ENCODE results near the gene SGCA. TPM values are rescaled to one million over a fixed set of nuclear protein-coding genes. Genes with fewer than 3 reads are reported as not detected.
A peak's percentile ranks its signal among the peaks of the same experiment; 100 is the strongest.

Gene SGCA
- total and polyA plus RNA-seq, 2 of the 8 experiments (the other 6 are each of a cell fraction or from before 2014, with no cell fraction given): 0.12 TPM; not detected in 1

DNA sequence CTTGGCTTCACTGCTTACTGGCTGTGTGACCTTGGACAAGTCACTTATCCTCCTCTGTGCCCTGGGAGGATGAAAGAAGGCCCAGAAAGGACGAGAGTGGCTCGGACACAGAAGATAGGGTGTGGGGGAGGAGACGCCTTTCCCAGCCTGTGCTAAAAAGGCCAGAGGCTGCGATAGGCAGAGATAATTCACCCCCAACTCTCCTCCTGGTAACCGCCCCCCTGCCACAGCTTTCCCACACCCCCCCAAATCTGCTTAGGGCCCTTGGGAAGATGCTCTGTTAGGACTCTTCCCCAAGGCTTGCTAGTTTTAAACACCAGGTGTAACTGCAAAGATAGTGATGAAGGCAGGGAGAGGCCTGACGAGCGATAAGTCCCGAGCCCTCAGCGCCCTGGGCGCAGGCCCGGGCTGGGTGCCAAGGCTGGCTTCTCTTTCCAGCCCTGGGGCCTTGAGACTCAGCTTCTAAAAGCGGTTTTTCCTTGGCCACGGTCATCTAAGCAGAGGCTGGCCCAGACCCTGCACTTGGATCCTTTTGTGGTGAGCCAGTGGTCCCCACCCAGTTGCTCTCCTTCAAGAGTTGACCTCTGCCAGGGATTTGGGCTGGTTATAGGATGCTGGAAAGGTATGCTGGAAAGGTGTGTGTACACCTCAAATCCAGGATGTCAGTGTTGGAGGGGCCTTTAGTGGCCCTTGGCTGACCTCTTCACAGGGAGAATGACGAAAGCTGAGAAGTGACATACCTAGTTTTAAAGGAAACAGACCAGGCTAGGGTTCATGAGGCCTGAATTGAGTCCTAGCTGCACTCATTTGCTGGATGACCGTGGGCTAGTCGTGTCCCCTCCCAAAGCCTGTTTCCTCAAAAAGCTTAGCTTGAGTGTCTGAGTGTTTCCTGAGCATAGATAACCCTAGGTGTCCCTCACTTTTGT lies 11.9 kb upstream of the SGCA start:
- no peaks in the 10 kb centered on the region for H4K20me1 ChIP-seq (replicated peaks in 1 of 2; ENCODE audit: control insufficient read depth in 1 of 2, insufficient read depth in 2 of 2, low read length in 2 of 2)
- H3K9me3 ChIP-seq (ENCODE audit: insufficient read depth in 2 of 2, low read depth in 1 of 2, low read length in 1 of 2): no peaks in the 10 kb centered on the region
- H3K23me2 ChIP-seq (ENCODE audit: low read depth, low read length): peaks cover 27% of the 10 kb centered on the region
- POLR2A ChIA-PET (ENCODE audit: partially characterized antibody): no interaction called here
- H3K79me1 ChIP-seq (ENCODE audit: low read depth, low read length): no peaks in the 10 kb centered on the region
- DNase-seq (ENCODE audit: low read depth in 1 of 2, low spot score in 2 of 2) (no peak), FAIRE-seq (no peak)
- peaks cover 2 to 17% (median 15%) of the 10 kb centered on the region in 4 experiments; a peak in 6 of 7 replicates for H3K27me3 ChIP-seq (replicated peaks in 1 of 4; ENCODE audit: control insufficient read depth in 3 of 4, extremely low read depth in 1 of 4, insufficient read depth in 3 of 4, low read length in 3 of 4)
- H2BK15ac ChIP-seq (ENCODE audit: low read length): peak overlapping the region; percentile 9
- H3K4me2 ChIP-seq (ENCODE audit: insufficient read depth in 1 of 2, low read depth in 2 of 2, low read length in 2 of 2): no peak overlapping the region
- CTCF ChIA-PET (ENCODE audit: partially characterized antibody): interaction anchor here (1.3 to 21.5 kb wide), 5 partner anchors 13 to 144 kb away, joined by 3 to 299 read pairs (median 57); partner anchors contain the start of genes PDK2, SAMD14 and SGCA
- peak overlapping the region; percentile 25 for H4K91ac ChIP-seq (replicated peaks; ENCODE audit: insufficient read length, low read length)
- H2BK5ac ChIP-seq (ENCODE audit: low read depth, low read length): no peak overlapping the region
- no peaks in the 10 kb centered on the region for H3K79me2 ChIP-seq (ENCODE audit: control insufficient read depth in 1 of 2, insufficient read depth in 2 of 2, low read length in 2 of 2)
- peak overlapping the region; percentile 11; the same call in 1 of the 2 replicates for H2AK5ac ChIP-seq (ENCODE audit: low read depth, low read length)
- H3K4ac ChIP-seq (replicated peaks; ENCODE audit: insufficient read length, low read depth, low read length): no peak overlapping the region
- peak overlapping the region; percentile 72; the same call in 1 of the 2 replicates for H2BK12ac ChIP-seq (ENCODE audit: low read depth, low read length)
- no peak overlapping the region; the same call in 1 of the 2 replicates for H3K27ac ChIP-seq (ENCODE audit: low read depth, low read length)
- no peak overlapping the region for H3K9ac ChIP-seq (replicated peaks in 1 of 4; ENCODE audit: extremely low read depth in 1 of 4, low read depth in 3 of 4, low read length in 3 of 4)
- H3K14ac ChIP-seq (ENCODE audit: insufficient read length): no peak overlapping the region
- H2BK120ac ChIP-seq (replicated peaks; ENCODE audit: low read depth, low read length): no peak overlapping the region
- no peak overlapping the region for H4K5ac ChIP-seq (ENCODE audit: insufficient read length, low read depth, low read length)
- no peak overlapping the region for H2AFZ ChIP-seq (ENCODE audit: low read length)
- no peak overlapping the region for H3K23ac ChIP-seq (ENCODE audit: insufficient read length)
- no peaks in the 10 kb centered on the region for H3K36me3 ChIP-seq (ENCODE audit: control insufficient read depth in 2 of 4, insufficient read depth in 4 of 4, low read length in 3 of 4)
- no peak overlapping the region for H3K4me3 ChIP-seq (ENCODE audit: extremely low read depth in 1 of 4, insufficient read depth in 2 of 4, low read depth in 3 of 4, low read length in 4 of 4)
- H3K18ac ChIP-seq (ENCODE audit: extremely low read depth, low read length): no peak overlapping the region
- WGBS, 2 experiments (ENCODE audit: extremely low coverage in 1 of 2, insufficient coverage in 1 of 2, insufficient read length in 1 of 2, insufficient replicate concordance in 2 of 2, low coverage in 1 of 2, low lambda C conversion rate in 2 of 2, missing lambda C conversion rate in 1 of 2): 92% methylated on average over 11 of the region's 16 CpGs; no CpG with 5 or more reads in 1 of the 2 experiments
- H4K8ac ChIP-seq (ENCODE audit: extremely low read depth, insufficient read depth, low read length): no peak overlapping the region; the same call in 1 of the 2 replicates
- no peak for TF ChIP-seq HDAC2 (IDR thresholded peaks at IDR 0.05; ENCODE audit: borderline replicate concordance in 1 of 2, low read depth in 2 of 2, low read length in 2 of 2)
- no peak for TF ChIP-seq SP4 (IDR thresholded peaks at IDR 0.05; ENCODE audit: low read length)
- no peak overlapping the region for H3K56ac ChIP-seq (replicated peaks; ENCODE audit: insufficient read length, low read depth, low read length)
- H2BK20ac ChIP-seq (ENCODE audit: low read length): no peak overlapping the region
- peaks cover 0 to 9% (median 7%) of the 10 kb centered on the region in 4 experiments; a peak in 6 of 7 replicates for H3K4me1 ChIP-seq (replicated peaks in 1 of 4; ENCODE audit: control insufficient read depth in 3 of 4, insufficient read depth in 4 of 4, low read length in 3 of 4)
